K562 (cell line): ENCODE results near the gene ANKRD60. TPM values are rescaled to one million over a fixed set of nuclear protein-coding genes. Genes with fewer than 3 reads are reported as not detected.

Experiments used
- CEBPG ChIP-seq, 3 experiments: fragments of 200-800 bp in 1 of 3; sonication (Bioruptor generic) in 1 of 3; sonication (generic) in 1 of 3; formaldehyde crosslinking in 1 of 3; IDR thresholded peaks in 2 of 3; conservative IDR thresholded peaks in 1 of 3; 2 replicates each; pipeline versions ENCODE4 v1.6.1 to v1.8.0; 2016 to 2022; ENCODE audit warnings: missing compliant biosample characterization in 2 of 3, missing genetic modification characterization in 2 of 3, mild to moderate bottlenecking in 1 of 3, missing genetic modification reagents in 1 of 3
- CSDE1 ChIP-seq, 2 experiments: fragments of 450-650 bp; IDR thresholded peaks; 2 replicates each; pipeline ENCODE4 v1.6.1; 2016; ENCODE audit warnings: mild to moderate bottlenecking in 1 of 2
- EP400 ChIP-seq: fragments of 450-650 bp; IDR thresholded peaks from 2 replicates; pipeline ENCODE4 v1.6.1; 2017; ENCODE audit warnings: antibody characterized with exemption, mild to moderate bottlenecking, moderate library complexity
- NR1H2 ChIP-seq: sonication (generic); formaldehyde crosslinking; IDR thresholded peaks from 2 replicates; pipeline ENCODE4 v1.4.0; 2020; ENCODE audit warnings: mild to moderate bottlenecking, missing genetic modification reagents
- POLR3G ChIP-seq: IDR thresholded peaks from 2 replicates; pipeline ENCODE4 v1.6.1; 2011; ENCODE audit not compliant: insufficient read length, insufficient replicate concordance; ENCODE audit errors: extremely low read depth
- TEAD1 ChIP-seq, 2 experiments: fragments of 450-650 bp in 1 of 2; sonication (generic) in 1 of 2; formaldehyde crosslinking; IDR thresholded peaks; 2 replicates each; pipeline versions ENCODE4 v1.4.0 to v1.8.0; 2020 to 2022; ENCODE audit warnings: mild to moderate bottlenecking in 2 of 2, missing genetic modification reagents in 1 of 2
- ZNF318 ChIP-seq, 2 experiments: fragments of 450-650 bp; IDR thresholded peaks; 2 replicates each; pipeline ENCODE4 v1.6.1; 2016; ENCODE audit warnings: mild to moderate bottlenecking in 2 of 2, borderline replicate concordance in 1 of 2, low read depth in 1 of 2, moderate library complexity in 1 of 2
- ZNF436 ChIP-seq: fragments of 250-450, 450-650 bp; sonication (Bioruptor Pico); formaldehyde crosslinking; IDR thresholded peaks from 2 replicates; pipeline ENCODE4 v1.7.0; 2020; ENCODE audit warnings: mild to moderate bottlenecking
- polyA plus RNA-seq, 8 experiments: library from polyadenylated mRNA; depleted of rRNA in 4 of 8; stranded (reverse) in 5 of 8; unstranded in 3 of 8; fragments of >200 nt; fragmentation: Nextera tagmentation in 2 of 8; fragmentation: Illumina TruSeq in 1 of 8; extraction: Ambion mirVana in 2 of 8; extraction: Trizol in 1 of 8; gene quantifications; 2 replicates each; pipeline versions ENCODE4 v1.2.1 to v1.2.3, GENCODE V29; 2011 to 2014; ENCODE audit warnings: inconsistent platforms in 1 of 8, missing spikeins in 1 of 8
- total RNA-seq, 7 experiments: library from RNA; depleted of rRNA in 6 of 7; stranded (reverse); fragments of >200 nt in 6 of 7; fragmentation: Illumina TruSeq in 2 of 7; extraction: Trizol in 2 of 7; gene quantifications; 2 replicates each; pipeline versions ENCODE4 v1.2.1 to v1.2.3, GENCODE V29; 2011 to 2021; ENCODE audit warnings: low replicate concordance in 1 of 7

The ANKRD60 gene
- total and polyA plus RNA-seq, 9 of the 15 experiments (the other 6 are each of a cell fraction or from before 2014, with no cell fraction given): not detected

GRCh38 chr20:58256842-58257241 is 28.4 kb upstream of the ANKRD60 start (continued):
- TF ChIP-seq ZNF318 (IDR thresholded peaks at IDR 0.05; ENCODE audit: borderline replicate concordance in 1 of 2, low read depth in 1 of 2) (no peak), EP400 (peak; percentile 53), NR1H2 (CRISPR knock-in tag) (no peak), ZNF436 (CRISPR knock-in tag) (no peak), POLR3G (no peak), TEAD1 (CRISPR knock-in tag; IDR thresholded peaks at IDR 0.05) (0 out of 4 replicates have a peak, but pooled peaks of 1 of the 2 experiments have one; percentile 49), CEBPG (CRISPR knock-in tag; IDR thresholded peaks at IDR 0.05) (peak; percentile 89), CEBPG (tag; conservative IDR thresholded peaks at IDR 0.05 in 1 of 2, IDR thresholded peaks at IDR 0.05 in 1 of 2) (peak in 1 of 2 experiments; percentile 92; a peak in 2 of 4 replicates), CSDE1 (IDR thresholded peaks at IDR 0.05) (no peak)
